PC-3 (cell line): ENCODE data around the gene INO80E. TPM values are rescaled to one million over a fixed set of nuclear protein-coding genes. Genes with fewer than 3 reads are reported as not detected.

Source experiments
- ATAC-seq: fragments of 200-7000 bp; cut with Tn5 transposase; 2 replicates; pipeline ENCODE4 v1.9.1; 2020; ENCODE audit warnings: mild to moderate bottlenecking, moderate library complexity
- BruUV-seq: library from RNA; stranded (reverse); fragments of 400-500 nt; replicated peaks from 2 replicates; lab custom pipeline; 2021; lab: Mats Ljungman, UMichigan
- CTCF ChIA-PET: fragments of 300-600 bp; sonication (Branson Sonifier 250); formaldehyde crosslinking; loops from one replicate; lab custom pipeline; 2022; ENCODE audit warnings: antibody characterized with exemption; lab: Charles Lee
- POLR2A ChIA-PET: fragments of 300-600 bp; sonication (Branson Sonifier 250); formaldehyde crosslinking; loops from one replicate; lab custom pipeline; 2022; ENCODE audit warnings: antibody characterized with exemption; ENCODE audit not compliant: unreplicated experiment; lab: Charles Lee
- DNase-seq: peaks from one replicate; pipeline ENCODE4 v3.0.0-alpha.2; 2015
- H2AFZ ChIP-seq: fragments of 300-600 bp; sonication (generic); 2 replicates; pipeline ENCODE4 v1.6.0; 2016; ENCODE audit warnings: antibody characterized with exemption, low read length
- H3F3A ChIP-seq: fragments of 300-600 bp; sonication (generic); one replicate; pipeline ENCODE4 v1.6.0; 2017; ENCODE audit warnings: antibody characterized with exemption, low read length, control low read depth, mild to moderate bottlenecking; ENCODE audit not compliant: unreplicated experiment
- H3K27ac ChIP-seq: fragments of 300-600 bp; sonication (generic); 2 replicates; pipeline ENCODE4 v1.5.1; 2016; ENCODE audit warnings: mild to moderate bottlenecking, low read length
- H3K27me3 ChIP-seq: fragments of 300-600 bp; sonication (generic); 2 replicates; pipeline ENCODE4 v1.6.1; 2016; ENCODE audit warnings: low read length, mixed read lengths
- H3K36me3 ChIP-seq: fragments of 300-600 bp; sonication (generic); 2 replicates; pipeline ENCODE4 v1.6.1; 2016; ENCODE audit warnings: low read depth, mixed run types, low read length, mixed read lengths
- H3K4me1 ChIP-seq: fragments of 300-600 bp; sonication (generic); 2 replicates; pipeline ENCODE4 v1.5.1; 2016; ENCODE audit warnings: low read length; ENCODE audit not compliant: insufficient read depth
- H3K4me2 ChIP-seq: fragments of 300-600 bp; sonication (generic); 2 replicates; pipeline ENCODE4 v1.6.0; 2016; ENCODE audit warnings: low read length
- H3K4me3 ChIP-seq: fragments of 300-600 bp; sonication (generic); 2 replicates; pipeline ENCODE4 v1.5.1; 2016; ENCODE audit warnings: mild to moderate bottlenecking, low read length, mixed read lengths
- H3K79me2 ChIP-seq: fragments of 300-600 bp; sonication (generic); 2 replicates; pipeline ENCODE4 v1.6.1; 2017; ENCODE audit warnings: low read length, mixed read lengths
- H3K9ac ChIP-seq: fragments of 300-600 bp; sonication (generic); 2 replicates; pipeline ENCODE4 v1.6.0; 2016; ENCODE audit warnings: mild to moderate bottlenecking, low read length
- H3K9me2 ChIP-seq: fragments of 300-600 bp; sonication (generic); replicated peaks from 2 replicates; pipeline ENCODE4 v1.6.1; 2016; ENCODE audit warnings: mixed run types, low read length, mixed read lengths
- H3K9me3 ChIP-seq: fragments of 300-600 bp; sonication (generic); 2 replicates; pipeline ENCODE4 v1.6.1; 2016; ENCODE audit warnings: low read length, mixed read lengths
- H4K20me1 ChIP-seq: fragments of 300-600 bp; sonication (generic); 2 replicates; pipeline ENCODE4 v1.6.1; 2016; ENCODE audit warnings: low read length, mixed read lengths
- CTCF ChIP-seq: fragments of 300-600 bp; sonication (generic); conservative IDR thresholded peaks from 2 replicates; pipeline ENCODE4 v1.5.1; 2017; ENCODE audit warnings: antibody characterized with exemption, low read depth, mild to moderate bottlenecking, low read length
- EZH2 ChIP-seq: fragments of 300-600 bp; sonication (generic); IDR thresholded peaks from one replicate; pipeline ENCODE4 v1.6.1; 2017; ENCODE audit warnings: antibody characterized with exemption, mild to moderate bottlenecking, low read length; ENCODE audit not compliant: unreplicated experiment
- EZH2phosphoT487 ChIP-seq: fragments of 300-600 bp; sonication (generic); IDR thresholded peaks from 2 replicates; pipeline ENCODE4 v1.6.1; 2018; ENCODE audit warnings: mild to moderate bottlenecking, antibody characterized with exemption, low read length, borderline replicate concordance
- intact Hi-C: fragments of 100-400 bp; cut with micrococcal nuclease; formaldehyde crosslinking; loops from 2 replicates; pipeline ENCODE4 v1.9.0; 2023
- total RNA-seq: library from RNA; depleted of rRNA; stranded (reverse); fragments of >200 nt; gene quantifications from 2 replicates; pipeline ENCODE4 v1.2.3, GENCODE V29; 2014

Gene INO80E
- total RNA-seq, 1 experiment from 2014 or later, result 70.3 TPM

- H3K9me3 ChIP-seq, result no peaks in the 10 kb centered on the region
- no peaks in the 10 kb centered on the region for H3K79me2 ChIP-seq
- no peaks in the 10 kb centered on the region for H3K4me1 ChIP-seq
- H3K27ac ChIP-seq, result no peak overlapping the region
- H2AFZ ChIP-seq, result no peak overlapping the region
- H3K4me2 ChIP-seq, result no peak overlapping the region
- H3K9me2 ChIP-seq, result no peaks in the 10 kb centered on the region
- no TSS peak for BruUV-seq
- no peaks in the 10 kb centered on the region for H4K20me1 ChIP-seq
- ChIA-PET POLR2A (no interaction called here), CTCF (no interaction called here)
- H3K36me3 ChIP-seq, result no peaks in the 10 kb centered on the region
- no peak overlapping the region for H3K4me3 ChIP-seq
- TF ChIP-seq EZH2 (no peak), EZH2phosphoT487 (no peak), CTCF (no peak)
- no peaks in the 10 kb centered on the region for H3K27me3 ChIP-seq
- intact Hi-C loops, result no loop called here
- DNase-seq (no peak), ATAC-seq (no peak)
- H3F3A ChIP-seq, result no peaks in the 10 kb centered on the region
- H3K9ac ChIP-seq, result no peak overlapping the region
Observed at GRCh38 chr16:30003670-30004423, 7.8 kb downstream of the INO80E start.

DNA sequence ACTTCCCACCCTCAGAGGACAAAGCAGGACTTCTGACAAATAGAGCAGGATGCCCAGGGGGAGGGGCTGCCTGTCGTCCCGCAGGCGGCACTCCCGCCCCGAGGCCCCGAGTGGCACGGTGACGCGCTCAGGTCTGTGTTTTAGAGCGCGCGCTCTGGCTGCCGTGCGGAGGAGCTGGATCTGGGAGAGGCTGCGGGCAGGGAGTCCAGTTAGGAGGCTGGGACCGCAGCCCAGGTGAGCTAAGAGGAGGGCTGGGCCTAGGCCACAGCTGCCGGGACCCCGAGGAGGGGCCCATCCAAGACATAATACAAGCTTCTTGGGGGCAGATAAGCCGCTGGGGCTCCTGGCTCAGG lies 8.4 kb downstream of the INO80E start:
- ChIA-PET POLR2A (no interaction called here), CTCF (no interaction called here)
- no peaks in the 10 kb centered on the region for H3F3A ChIP-seq
- DNase-seq (no peak), ATAC-seq (no peak)
- TF ChIP-seq CTCF, result no peak
- TF ChIP-seq EZH2phosphoT487, result no peak
- no peak for TF ChIP-seq EZH2
- no peaks in the 10 kb centered on the region for H3K9me2 ChIP-seq
- no peaks in the 10 kb centered on the region for H4K20me1 ChIP-seq
- no peaks in the 10 kb centered on the region for H3K27me3 ChIP-seq
- H2AFZ ChIP-seq, result no peak overlapping the region
- no peak overlapping the region for H3K27ac ChIP-seq
- H3K36me3 ChIP-seq, result no peaks in the 10 kb centered on the region
- no TSS peak for BruUV-seq
- H3K4me3 ChIP-seq, result no peak overlapping the region
- H3K4me2 ChIP-seq, result no peak overlapping the region
- intact Hi-C loops, result no loop called here
- no peaks in the 10 kb centered on the region for H3K79me2 ChIP-seq
- H3K9me3 ChIP-seq, result no peaks in the 10 kb centered on the region
- no peak overlapping the region for H3K9ac ChIP-seq
- no peaks in the 10 kb centered on the region for H3K4me1 ChIP-seq

GRCh38 chr16:30004811-30005242 lies 8.8 kb downstream of the INO80E start:
- no peaks in the 10 kb centered on the region for H3K79me2 ChIP-seq
- no peak overlapping the region for H3K4me2 ChIP-seq
- H3K4me1 ChIP-seq, result no peaks in the 10 kb centered on the region
- no peak overlapping the region for H3K9ac ChIP-seq
- intact Hi-C loops, result no loop called here
- H3K9me2 ChIP-seq, result no peaks in the 10 kb centered on the region
- H4K20me1 ChIP-seq, result no peaks in the 10 kb centered on the region
- ATAC-seq, result peak; percentile 52
- POLR2A ChIA-PET, result no interaction called here
- no peak overlapping the region for H2AFZ ChIP-seq
- no peaks in the 10 kb centered on the region for H3K9me3 ChIP-seq
- H3K27me3 ChIP-seq, result no peaks in the 10 kb centered on the region
- H3F3A ChIP-seq, result no peaks in the 10 kb centered on the region
- no peak for DNase-seq
- CTCF ChIA-PET, result interaction anchor here (0.6 kb wide), 2 partner anchors 8 to 29 kb away, joined by 3 to 4 read pairs; no protein-coding TSS in a partner anchor
- no TSS peak for BruUV-seq
- TF ChIP-seq EZH2 (no peak), CTCF (no peak), EZH2phosphoT487 (no peak)
- H3K36me3 ChIP-seq, result no peaks in the 10 kb centered on the region
- H3K27ac ChIP-seq, result no peak overlapping the region
- H3K4me3 ChIP-seq, result no peak overlapping the region
